ENCODE results near the gene TARP.

Gene TARP

DNA sequence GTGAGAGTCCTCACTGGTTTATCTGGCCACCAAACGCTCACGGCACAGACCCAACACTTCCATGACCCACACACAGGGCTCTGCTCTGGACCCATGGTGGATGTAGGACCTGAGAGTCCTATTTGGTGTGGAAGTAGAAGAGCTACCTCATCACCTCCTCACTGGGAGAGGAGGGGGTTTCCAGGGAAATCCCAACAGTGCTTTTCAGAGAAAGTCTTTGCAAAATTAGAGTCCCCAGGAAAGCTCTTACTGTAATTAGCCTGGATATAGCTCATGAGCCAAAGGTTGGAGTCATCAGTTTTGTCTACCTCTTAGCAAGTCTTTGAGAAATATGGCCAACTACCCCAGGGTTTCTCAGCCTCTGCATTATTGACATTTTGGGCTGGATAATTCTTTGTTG lies 34.7 kb upstream of the TARP start:
- H3K36me3 ChIP-seq: no peaks in the 10 kb centered on the region
- no peak overlapping the region for H3K4me3 ChIP-seq
- 90 to 97% (median 96%) methylated on average over 2 of the region's 2 CpGs for WGBS, 3 donors
- no peaks in the 10 kb centered on the region for H3K27me3 ChIP-seq
- H3K27ac ChIP-seq: no peak overlapping the region
- H3K9me3 ChIP-seq: no peaks in the 10 kb centered on the region
- peaks cover 6% of the 10 kb centered on the region for H3K4me1 ChIP-seq (ENCODE audit: insufficient read depth)
- DNase-seq: no peak
- intact Hi-C loops (cut with DNase I): no loop called here
- TF ChIP-seq POLR2A (IDR thresholded peaks at IDR 0.05) (no peak), EP300 (IDR thresholded peaks at IDR 0.05) (no peak)
- TF ChIP-seq, protein P1, sequence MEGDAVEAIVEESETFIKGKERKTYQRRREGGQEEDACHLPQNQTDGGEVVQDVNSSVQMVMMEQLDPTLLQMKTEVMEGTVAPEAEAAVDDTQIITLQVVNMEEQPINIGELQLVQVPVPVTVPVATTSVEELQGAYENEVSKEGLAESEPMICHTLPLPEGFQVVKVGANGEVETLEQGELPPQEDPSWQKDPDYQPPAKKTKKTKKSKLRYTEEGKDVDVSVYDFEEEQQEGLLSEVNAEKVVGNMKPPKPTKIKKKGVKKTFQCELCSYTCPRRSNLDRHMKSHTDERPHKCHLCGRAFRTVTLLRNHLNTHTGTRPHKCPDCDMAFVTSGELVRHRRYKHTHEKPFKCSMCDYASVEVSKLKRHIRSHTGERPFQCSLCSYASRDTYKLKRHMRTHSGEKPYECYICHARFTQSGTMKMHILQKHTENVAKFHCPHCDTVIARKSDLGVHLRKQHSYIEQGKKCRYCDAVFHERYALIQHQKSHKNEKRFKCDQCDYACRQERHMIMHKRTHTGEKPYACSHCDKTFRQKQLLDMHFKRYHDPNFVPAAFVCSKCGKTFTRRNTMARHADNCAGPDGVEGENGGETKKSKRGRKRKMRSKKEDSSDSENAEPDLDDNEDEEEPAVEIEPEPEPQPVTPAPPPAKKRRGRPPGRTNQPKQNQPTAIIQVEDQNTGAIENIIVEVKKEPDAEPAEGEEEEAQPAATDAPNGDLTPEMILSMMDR (IDR thresholded peaks at IDR 0.05): no peak

DNA sequence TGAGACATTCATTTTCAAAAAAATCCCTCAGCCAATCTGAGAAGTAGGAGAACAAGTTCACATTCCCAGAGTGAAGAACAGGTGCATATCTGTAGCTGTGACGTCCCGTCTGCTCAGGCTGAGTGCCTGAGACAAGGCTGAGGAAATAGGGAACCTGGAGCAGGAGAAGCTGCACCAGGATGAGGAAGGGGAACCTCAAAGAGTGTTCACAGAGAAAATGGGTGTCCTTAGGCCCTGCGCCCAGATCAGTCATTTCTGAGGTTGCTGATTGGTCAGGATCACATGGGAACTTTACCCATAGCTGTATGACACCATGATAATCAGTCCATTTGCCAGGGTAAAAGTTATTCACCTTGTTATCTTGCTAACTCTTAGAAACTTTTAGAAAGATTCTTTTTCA lies 34.2 kb upstream of the TARP start:
- Histone ChIP-seq H3K9me3 (no peaks in the 10 kb centered on the region), H3K4me3 (no peak overlapping the region), H3K27me3 (no peaks in the 10 kb centered on the region), H3K36me3 (no peaks in the 10 kb centered on the region), H3K27ac (no peak overlapping the region), H3K4me1 (ENCODE audit: insufficient read depth) (peaks cover 6% of the 10 kb centered on the region)
- DNase-seq: no peak
- TF ChIP-seq, protein P1 (IDR thresholded peaks at IDR 0.05): no peak
- TF ChIP-seq EP300 (IDR thresholded peaks at IDR 0.05) (no peak), POLR2A (IDR thresholded peaks at IDR 0.05) (no peak)
- WGBS, 3 donors: 89 to 94% (median 91%) methylated on average over 3 of the region's 3 CpGs
- intact Hi-C loops (cut with DNase I): no loop called here

DNA sequence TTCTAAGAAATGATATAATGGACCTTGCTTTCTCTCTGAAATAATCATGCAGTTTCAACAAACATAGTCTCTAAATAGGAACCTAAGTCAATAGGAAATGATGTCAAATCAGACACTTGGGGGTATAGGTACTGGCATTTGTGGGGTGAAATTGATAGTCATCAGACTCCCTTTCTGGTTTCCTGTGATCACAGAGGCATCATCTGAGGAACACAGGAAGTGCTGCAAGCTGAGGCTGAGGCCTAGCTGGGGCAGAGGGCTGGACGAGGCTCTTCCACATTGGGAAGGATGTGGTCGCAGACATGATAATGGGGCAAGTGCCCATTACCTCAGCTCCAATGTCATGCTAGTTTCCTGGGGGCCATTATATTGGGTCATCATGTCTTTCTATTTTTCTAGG lies 33.5 kb upstream of the TARP start:
- 92 to 100% (median 92%) methylated on average over 2 of the region's 2 CpGs for WGBS, 3 donors
- no peaks in the 10 kb centered on the region for H3K27me3 ChIP-seq
- TF ChIP-seq, protein P1 (IDR thresholded peaks at IDR 0.05): no peak
- TF ChIP-seq POLR2A (IDR thresholded peaks at IDR 0.05) (no peak), EP300 (IDR thresholded peaks at IDR 0.05) (no peak)
- intact Hi-C loops (cut with DNase I): no loop called here
- peaks cover 6% of the 10 kb centered on the region for H3K4me1 ChIP-seq (ENCODE audit: insufficient read depth)
- DNase-seq: no peak
- no peaks in the 10 kb centered on the region for H3K9me3 ChIP-seq
- H3K27ac ChIP-seq: no peak overlapping the region
- H3K36me3 ChIP-seq: no peaks in the 10 kb centered on the region
- H3K4me3 ChIP-seq: no peak overlapping the region

DNA sequence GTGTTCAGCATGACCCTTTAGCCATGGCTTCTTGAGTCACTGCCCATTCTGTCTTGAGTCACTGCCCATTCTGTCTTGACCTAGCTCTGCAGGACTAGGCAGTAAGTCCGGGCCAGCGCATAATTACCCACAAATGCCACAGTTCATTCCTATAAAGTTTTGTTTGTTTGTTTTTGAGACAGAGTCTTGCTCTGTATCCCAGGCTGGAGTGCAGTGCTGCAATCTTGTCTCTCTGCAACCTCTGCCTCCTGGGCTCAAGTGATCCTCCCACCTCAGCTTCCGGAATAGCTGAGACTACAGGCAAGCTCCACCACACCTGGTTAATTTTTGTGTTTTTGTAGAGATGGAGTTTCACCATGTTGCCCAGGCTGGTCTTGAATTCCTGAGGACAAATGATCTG lies 32.7 kb upstream of the TARP start:
- H3K4me1 ChIP-seq (ENCODE audit: insufficient read depth): peaks cover 1% of the 10 kb centered on the region
- 55 to 66% (median 59%) methylated on average over 3 of the region's 3 CpGs for WGBS, 3 donors
- H3K4me3 ChIP-seq: no peak overlapping the region
- DNase-seq: no peak
- H3K27ac ChIP-seq: no peak overlapping the region
- H3K9me3 ChIP-seq: no peaks in the 10 kb centered on the region
- H3K36me3 ChIP-seq: no peaks in the 10 kb centered on the region
- H3K27me3 ChIP-seq: no peaks in the 10 kb centered on the region
- TF ChIP-seq EP300 (IDR thresholded peaks at IDR 0.05) (no peak), POLR2A (IDR thresholded peaks at IDR 0.05) (no peak)
- TF ChIP-seq, protein P1 (IDR thresholded peaks at IDR 0.05): no peak
- intact Hi-C loops (cut with DNase I): no loop called here

DNA sequence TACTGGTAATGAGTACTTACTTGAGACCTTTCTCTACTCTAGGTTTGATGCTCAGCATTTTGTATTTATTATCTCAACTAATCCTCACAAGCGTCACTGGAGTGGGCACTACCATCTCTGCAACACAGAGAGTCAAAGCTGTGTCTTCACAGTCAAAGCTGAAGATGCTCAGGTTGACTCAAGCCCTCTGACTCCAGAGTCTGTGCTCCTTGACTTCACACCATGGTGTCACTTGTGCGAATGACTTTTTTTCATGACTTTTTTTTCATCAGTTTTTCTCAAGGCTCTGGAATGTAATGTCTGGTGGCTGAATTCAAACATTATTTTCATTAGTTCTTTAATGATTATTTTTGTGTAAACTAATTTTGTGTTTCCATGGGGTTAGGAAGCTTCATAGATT lies 30.4 kb upstream of the TARP start:
- no peak for DNase-seq
- H3K27ac ChIP-seq: no peak overlapping the region
- no peaks in the 10 kb centered on the region for H3K27me3 ChIP-seq
- H3K9me3 ChIP-seq: no peaks in the 10 kb centered on the region
- TF ChIP-seq EP300 (IDR thresholded peaks at IDR 0.05) (no peak), POLR2A (IDR thresholded peaks at IDR 0.05) (no peak)
- TF ChIP-seq, protein P1 (IDR thresholded peaks at IDR 0.05): no peak
- no peaks in the 10 kb centered on the region for H3K4me1 ChIP-seq (ENCODE audit: insufficient read depth)
- no peak overlapping the region for H3K4me3 ChIP-seq
- 92 to 96% (median 95%) methylated on average over 2 of the region's 2 CpGs for WGBS, 3 donors
- intact Hi-C loops (cut with DNase I): no loop called here
- no peaks in the 10 kb centered on the region for H3K36me3 ChIP-seq

Data from ovary (tissue), 7 donors.